ENCODE measurements around the gene CFAP299.

- no peak for TF ChIP-seq CTCF (IDR thresholded peaks at IDR 0.05)
- no peak for TF ChIP-seq POLR2A (IDR thresholded peaks at IDR 0.05)
Observed at GRCh38 chr4:80990851-80991250, 655.3 kb downstream of the CFAP299 start.
